ENCODE data around the gene CPT1C.

Gene CPT1C

GRCh38 chr19:49677901-49678674, 12.8 kb upstream of the CPT1C start:
- peak overlapping the region; percentile 85 for H3K27ac ChIP-seq
- no peaks in the 10 kb centered on the region for H3K27me3 ChIP-seq (replicated peaks)
- peak overlapping the region; percentile 97 for H3K4me3 ChIP-seq (ENCODE audit: low read depth, low read length)
- DNase-seq = peak; percentile 54
- H3K36me3 ChIP-seq (replicated peaks) = peaks cover 19% of the 10 kb centered on the region
- in situ Hi-C loops (cut with HindIII; ENCODE audit: low pct_ligation_motif_present, low sequenced_read_pairs) = no loop called here
- TF ChIP-seq CTCF (IDR thresholded peaks at IDR 0.05; ENCODE audit: low read depth, low read length, missing control alignments) = peak; percentile 78

GRCh38 chr19:49678985-49679770, 11.7 kb upstream of the CPT1C start:
- H3K4me3 ChIP-seq (ENCODE audit: low read depth, low read length) = no peak overlapping the region
- no peak overlapping the region for H3K27ac ChIP-seq
- H3K27me3 ChIP-seq (replicated peaks) = no peaks in the 10 kb centered on the region
- in situ Hi-C loops (cut with HindIII; ENCODE audit: low pct_ligation_motif_present, low sequenced_read_pairs) = no loop called here
- no peak for TF ChIP-seq CTCF (IDR thresholded peaks at IDR 0.05; ENCODE audit: low read depth, low read length, missing control alignments)
- H3K36me3 ChIP-seq (replicated peaks) = peaks cover 27% of the 10 kb centered on the region
- DNase-seq = no peak

GRCh38 chr19:49679771-49680413, 11.0 kb upstream of the CPT1C start:
- H3K4me3 ChIP-seq (ENCODE audit: low read depth, low read length) = no peak overlapping the region
- DNase-seq = no peak
- no peaks in the 10 kb centered on the region for H3K27me3 ChIP-seq (replicated peaks)
- in situ Hi-C loops (cut with HindIII; ENCODE audit: low pct_ligation_motif_present, low sequenced_read_pairs) = no loop called here
- H3K27ac ChIP-seq = no peak overlapping the region
- H3K36me3 ChIP-seq (replicated peaks) = peaks cover 34% of the 10 kb centered on the region
- no peak for TF ChIP-seq CTCF (IDR thresholded peaks at IDR 0.05; ENCODE audit: low read depth, low read length, missing control alignments)

GRCh38 chr19:49680421-49681351, 10.2 kb upstream of the CPT1C start:
- peaks cover 40% of the 10 kb centered on the region for H3K36me3 ChIP-seq (replicated peaks)
- in situ Hi-C loops (cut with HindIII; ENCODE audit: low pct_ligation_motif_present, low sequenced_read_pairs) = no loop called here
- H3K4me3 ChIP-seq (ENCODE audit: low read depth, low read length) = peak overlapping the region; percentile 20
- peak; percentile 100 for TF ChIP-seq CTCF (IDR thresholded peaks at IDR 0.05; ENCODE audit: low read depth, low read length, missing control alignments)
- peak; percentile 79 for DNase-seq
- no peak overlapping the region for H3K27ac ChIP-seq
- no peaks in the 10 kb centered on the region for H3K27me3 ChIP-seq (replicated peaks)

GRCh38 chr19:49681830-49682229, 9.1 kb upstream of the CPT1C start:
- no peak for TF ChIP-seq CTCF (IDR thresholded peaks at IDR 0.05; ENCODE audit: low read depth, low read length, missing control alignments)
- H3K27ac ChIP-seq = no peak overlapping the region
- no peak for DNase-seq
- no peaks in the 10 kb centered on the region for H3K27me3 ChIP-seq (replicated peaks)
- H3K4me3 ChIP-seq (ENCODE audit: low read depth, low read length) = no peak overlapping the region
- peaks cover 45% of the 10 kb centered on the region for H3K36me3 ChIP-seq (replicated peaks)
- in situ Hi-C loops (cut with HindIII; ENCODE audit: low pct_ligation_motif_present, low sequenced_read_pairs) = no loop called here
